HFFc6 (cell line): ENCODE results near the gene ACP1. TPM values are rescaled to one million over a fixed set of nuclear protein-coding genes. Genes with fewer than 3 reads are reported as not detected.
A peak's percentile ranks its signal among the peaks of the same experiment; 100 is the strongest.

Source experiments
- DNase-seq: peaks from one replicate; pipeline ENCODE4 v3.0.0-alpha.2; 2018
- H3K27ac Mint-ChIP-seq: 2 replicates; pipeline ENCODE4 v1.8.0; 2020; ENCODE audit warnings: mild to moderate bottlenecking, mixed read lengths
- H3K27me3 Mint-ChIP-seq: 2 replicates; pipeline ENCODE4 v1.8.0; 2021; ENCODE audit warnings: mild to moderate bottlenecking, moderate library complexity, mixed read lengths; ENCODE audit not compliant: insufficient read depth
- H3K36me3 Mint-ChIP-seq: 2 replicates; pipeline ENCODE4 v1.8.0; 2021; ENCODE audit warnings: low read depth, mixed read lengths
- H3K4me1 Mint-ChIP-seq: 2 replicates; pipeline ENCODE4 v1.8.0; 2020; ENCODE audit warnings: low read depth, mixed read lengths
- H3K4me3 Mint-ChIP-seq: 2 replicates; pipeline ENCODE4 v1.8.0; 2020; ENCODE audit warnings: mild to moderate bottlenecking, moderate library complexity, mixed read lengths
- H3K9me3 Mint-ChIP-seq: 2 replicates; pipeline ENCODE4 v1.8.0; 2020; ENCODE audit warnings: mild to moderate bottlenecking, mixed read lengths
- total RNA-seq, 6 experiments: library from RNA; stranded (reverse); fragmentation: NEBNext Ultra II Directional; extraction: Animal tissue kit (Norgen Biotek cat#: 25700); gene quantifications; 2 replicates in 1 of 6; 3 replicates in 5 of 6; pipeline ENCODE4 v1.2.3, GENCODE V29; 2021
- TF ChIP-seq, protein P1 (sequence below): fragments of 200-600 bp; sonication (generic); IDR thresholded peaks from 2 replicates; pipeline ENCODE4 v1.5.0; 2021; ENCODE audit warnings: antibody characterized with exemption, mild to moderate bottlenecking

Gene ACP1
- total RNA-seq, 6 experiments from 2014 or later, result 83.4 to 95.3 (median 89.2) TPM

DNA sequence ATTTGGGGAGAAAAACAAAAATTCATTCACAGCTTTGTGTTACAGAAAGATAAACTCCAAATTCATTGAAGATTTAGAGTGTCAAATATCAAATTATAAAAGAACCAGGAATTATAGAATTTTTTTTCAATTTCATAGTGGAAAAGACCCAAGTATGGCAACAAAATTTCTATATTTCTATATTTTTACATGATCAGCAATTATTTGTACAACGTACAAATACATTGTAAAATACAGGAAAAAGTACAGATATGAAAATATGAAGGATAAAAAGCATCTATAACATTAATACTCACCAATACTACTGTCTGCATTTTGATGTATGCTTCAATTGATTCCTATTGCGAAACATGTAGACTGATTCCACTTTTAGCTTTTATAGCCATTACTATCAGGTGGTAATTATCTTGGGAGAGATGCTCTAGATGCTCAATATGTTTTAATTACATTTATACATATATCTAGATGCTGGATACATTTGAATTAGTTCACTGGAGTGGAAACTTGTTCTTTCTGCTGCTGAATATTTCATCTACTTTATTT, 4.9 kb upstream of the ACP1 start:
- Mint-ChIP-seq H3K27me3 (peaks cover 1% of the 10 kb centered on the region; the same call in 1 of the 2 replicates), H3K4me3 (no peak overlapping the region), H3K9me3 (peaks cover 15% of the 10 kb centered on the region), H3K27ac (no peak overlapping the region), H3K36me3 (peaks cover 39% of the 10 kb centered on the region), H3K4me1 (no peaks in the 10 kb centered on the region; the same call in 1 of the 2 replicates)
- no peak for DNase-seq
- TF ChIP-seq, protein P1, sequence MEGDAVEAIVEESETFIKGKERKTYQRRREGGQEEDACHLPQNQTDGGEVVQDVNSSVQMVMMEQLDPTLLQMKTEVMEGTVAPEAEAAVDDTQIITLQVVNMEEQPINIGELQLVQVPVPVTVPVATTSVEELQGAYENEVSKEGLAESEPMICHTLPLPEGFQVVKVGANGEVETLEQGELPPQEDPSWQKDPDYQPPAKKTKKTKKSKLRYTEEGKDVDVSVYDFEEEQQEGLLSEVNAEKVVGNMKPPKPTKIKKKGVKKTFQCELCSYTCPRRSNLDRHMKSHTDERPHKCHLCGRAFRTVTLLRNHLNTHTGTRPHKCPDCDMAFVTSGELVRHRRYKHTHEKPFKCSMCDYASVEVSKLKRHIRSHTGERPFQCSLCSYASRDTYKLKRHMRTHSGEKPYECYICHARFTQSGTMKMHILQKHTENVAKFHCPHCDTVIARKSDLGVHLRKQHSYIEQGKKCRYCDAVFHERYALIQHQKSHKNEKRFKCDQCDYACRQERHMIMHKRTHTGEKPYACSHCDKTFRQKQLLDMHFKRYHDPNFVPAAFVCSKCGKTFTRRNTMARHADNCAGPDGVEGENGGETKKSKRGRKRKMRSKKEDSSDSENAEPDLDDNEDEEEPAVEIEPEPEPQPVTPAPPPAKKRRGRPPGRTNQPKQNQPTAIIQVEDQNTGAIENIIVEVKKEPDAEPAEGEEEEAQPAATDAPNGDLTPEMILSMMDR, result no peak

DNA sequence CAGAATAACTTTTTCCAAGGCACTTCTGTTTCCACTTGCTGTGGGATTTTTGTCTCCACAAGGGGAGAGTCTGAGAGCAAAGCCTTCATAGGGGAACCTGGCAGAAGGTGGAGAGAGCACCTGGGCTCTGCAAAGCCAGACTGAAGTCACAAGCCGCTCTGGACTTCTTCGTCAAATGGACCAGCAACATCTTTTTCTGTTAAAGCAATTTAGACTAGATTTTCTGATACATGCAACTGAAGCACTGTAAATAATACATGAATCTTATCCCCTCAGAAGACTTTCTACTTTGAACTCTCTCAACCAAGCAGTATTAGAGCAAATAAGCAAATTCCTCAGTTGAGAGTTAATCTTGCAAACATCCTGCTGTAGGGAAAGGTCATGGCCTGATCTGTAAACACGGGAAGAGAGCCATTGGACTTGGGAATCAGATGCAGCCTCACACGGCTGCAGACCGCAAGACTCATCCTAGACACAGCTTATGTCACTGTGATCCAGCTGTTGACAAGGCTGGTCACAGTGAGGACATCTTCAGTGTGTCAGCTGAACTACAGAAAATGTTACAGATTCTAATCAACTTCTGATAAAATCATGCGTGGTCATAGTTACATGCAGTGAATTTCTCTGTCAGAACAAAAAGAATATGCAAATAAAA, 4.1 kb upstream of the ACP1 start:
- Mint-ChIP-seq H3K27ac (no peak overlapping the region), H3K9me3 (peaks cover 15% of the 10 kb centered on the region), H3K4me1 (no peaks in the 10 kb centered on the region; the same call in 1 of the 2 replicates), H3K36me3 (peaks cover 39% of the 10 kb centered on the region), H3K27me3 (peaks cover 1% of the 10 kb centered on the region; the same call in 1 of the 2 replicates), H3K4me3 (no peak overlapping the region)
- TF ChIP-seq, protein P1, result no peak
- DNase-seq, result no peak

DNA sequence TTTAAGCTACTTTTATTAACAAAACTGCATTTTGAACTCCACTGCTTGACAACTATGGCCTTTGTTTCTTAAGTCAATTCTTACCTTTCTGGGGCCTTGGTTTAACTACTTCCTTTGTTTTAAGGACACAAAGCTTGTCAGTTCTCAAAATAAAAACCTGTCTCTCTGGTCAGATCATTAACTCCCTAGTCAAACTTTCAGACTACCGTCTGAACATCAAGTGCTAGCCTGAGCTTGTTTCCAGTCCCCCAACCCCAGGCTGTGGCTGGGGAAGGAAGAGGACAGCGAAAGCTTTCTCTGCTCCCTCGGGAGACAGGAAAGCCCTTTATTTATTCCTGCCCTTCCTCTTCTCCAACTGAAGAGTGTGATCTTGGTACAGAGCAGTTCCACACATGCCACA, 2.6 kb upstream of the ACP1 start:
- Mint-ChIP-seq H3K4me3 (no peak overlapping the region), H3K27me3 (peaks cover 1% of the 10 kb centered on the region; the same call in 1 of the 2 replicates), H3K27ac (no peak overlapping the region), H3K4me1 (peaks cover 12% of the 10 kb centered on the region), H3K36me3 (peaks cover 45% of the 10 kb centered on the region), H3K9me3 (peaks cover 15% of the 10 kb centered on the region)
- no peak for DNase-seq
- TF ChIP-seq, protein P1, result no peak

DNA sequence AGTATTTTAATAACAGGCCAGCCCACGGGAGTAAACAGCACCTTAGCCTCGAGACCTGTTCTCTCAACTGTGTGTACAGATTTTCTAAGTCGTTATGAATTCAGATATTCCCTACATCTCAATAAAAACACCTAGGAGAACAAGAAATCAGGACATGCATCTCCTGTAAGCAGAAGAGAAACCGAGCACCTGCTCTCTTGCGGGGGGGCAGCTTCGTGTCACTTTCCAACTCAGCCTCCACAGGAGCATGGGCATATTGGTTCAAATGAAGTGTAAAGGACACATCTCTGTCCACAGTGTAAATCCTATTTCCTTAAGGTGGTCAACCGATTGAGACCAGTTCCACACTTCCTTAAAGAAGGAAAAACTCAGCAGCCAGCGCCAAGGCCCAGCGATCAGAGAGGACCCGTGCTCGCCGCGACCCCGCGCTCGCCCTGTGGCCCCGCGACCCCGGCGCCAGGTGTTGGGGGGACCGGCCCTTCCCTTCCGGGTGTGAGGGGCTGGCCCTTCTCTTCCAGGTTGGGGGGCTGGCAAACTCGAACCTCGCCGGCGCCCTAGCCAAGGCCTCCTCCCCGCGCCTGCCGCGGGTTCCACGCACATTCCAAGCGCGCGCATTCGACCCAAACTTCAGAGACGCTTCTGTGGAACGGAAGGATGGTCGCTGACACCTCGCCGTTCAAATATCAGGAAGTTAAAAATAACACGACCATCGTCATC, 1.6 kb upstream of the ACP1 start:
- Mint-ChIP-seq H3K36me3 (peaks cover 41% of the 10 kb centered on the region), H3K27ac (no peak overlapping the region)

DNA sequence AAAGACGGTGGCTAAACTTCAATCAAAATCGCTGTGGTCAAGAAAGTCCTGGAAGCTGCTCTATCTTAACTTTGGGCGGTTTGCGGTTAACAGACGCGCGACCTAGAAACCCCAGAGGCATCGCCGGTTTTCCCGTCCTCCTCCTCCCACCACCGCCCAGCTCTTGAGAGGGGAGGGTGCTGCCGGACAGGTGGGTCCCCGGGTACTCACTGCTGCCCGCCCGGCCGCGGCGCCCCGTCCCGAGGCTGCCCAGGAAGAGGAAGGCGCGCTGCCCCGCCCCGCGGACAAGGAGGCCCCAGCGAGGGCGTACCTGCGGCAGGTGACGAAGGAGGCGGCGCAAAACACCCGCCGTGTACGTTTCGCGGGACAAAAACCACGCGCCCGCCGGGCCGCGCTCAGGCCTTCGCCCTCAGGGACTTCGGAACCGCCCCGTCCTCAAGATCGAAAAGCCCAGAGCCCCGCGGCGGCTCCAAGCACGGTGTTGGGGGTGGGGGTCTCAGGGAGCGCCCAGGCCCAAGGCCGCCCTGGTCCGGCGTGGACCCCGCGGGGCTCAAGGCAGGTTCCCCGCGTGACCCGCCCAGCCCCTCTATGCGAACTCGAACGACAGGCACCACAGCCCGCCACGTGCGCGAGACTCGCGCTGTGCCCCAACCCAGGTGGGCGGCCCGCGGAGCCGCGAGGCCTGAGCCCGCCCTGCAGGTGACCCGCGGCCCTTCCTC, 814 bp upstream of the ACP1 start, which contains the start of gene SH3YL1:
Gene SH3YL1, minus strand, starts transcription at position 259 of the 719 bp plus-strand sequence. Its CDS starts 48 bp downstream, at position 211.
- Mint-ChIP-seq H3K4me1 (peaks cover 27% of the 10 kb centered on the region), H3K9me3 (peaks cover 2% of the 10 kb centered on the region), H3K36me3 (peaks cover 34% of the 10 kb centered on the region), H3K4me3 (peak within 1 kb of the TSS; percentile 97), H3K27me3 (no peaks in the 10 kb centered on the region), H3K27ac (peak within 1 kb of the TSS; percentile 93)
- no peak for DNase-seq
- TF ChIP-seq, protein P1, result no peak

More for the DNA sequence above, 1.6 kb upstream of the ACP1 start:
- H3K4me3 Mint-ChIP-seq, result peak overlapping the region; percentile 67
- TF ChIP-seq, protein P1, result no peak
- H3K27me3 Mint-ChIP-seq, result peaks cover 1% of the 10 kb centered on the region; the same call in 1 of the 2 replicates
- H3K9me3 Mint-ChIP-seq, result peaks cover 10% of the 10 kb centered on the region
- peaks cover 23% of the 10 kb centered on the region for H3K4me1 Mint-ChIP-seq
- DNase-seq, result no peak
